GM19240 (cell line): Measurements from ENCODE around the gene SLC49A3.
"Not testable (repeated sequence)": the region's sequence is repeated elsewhere in the genome, so short reads cannot be mapped to it uniquely, and the experiment has no call there.

ENCODE experiments used
- DNase-seq: peaks from one replicate; pipeline ENCODE4 v3.0.0; 2011; ENCODE audit warnings: low spot score; ENCODE audit not compliant: insufficient read length

The SLC49A3 gene

DNA sequence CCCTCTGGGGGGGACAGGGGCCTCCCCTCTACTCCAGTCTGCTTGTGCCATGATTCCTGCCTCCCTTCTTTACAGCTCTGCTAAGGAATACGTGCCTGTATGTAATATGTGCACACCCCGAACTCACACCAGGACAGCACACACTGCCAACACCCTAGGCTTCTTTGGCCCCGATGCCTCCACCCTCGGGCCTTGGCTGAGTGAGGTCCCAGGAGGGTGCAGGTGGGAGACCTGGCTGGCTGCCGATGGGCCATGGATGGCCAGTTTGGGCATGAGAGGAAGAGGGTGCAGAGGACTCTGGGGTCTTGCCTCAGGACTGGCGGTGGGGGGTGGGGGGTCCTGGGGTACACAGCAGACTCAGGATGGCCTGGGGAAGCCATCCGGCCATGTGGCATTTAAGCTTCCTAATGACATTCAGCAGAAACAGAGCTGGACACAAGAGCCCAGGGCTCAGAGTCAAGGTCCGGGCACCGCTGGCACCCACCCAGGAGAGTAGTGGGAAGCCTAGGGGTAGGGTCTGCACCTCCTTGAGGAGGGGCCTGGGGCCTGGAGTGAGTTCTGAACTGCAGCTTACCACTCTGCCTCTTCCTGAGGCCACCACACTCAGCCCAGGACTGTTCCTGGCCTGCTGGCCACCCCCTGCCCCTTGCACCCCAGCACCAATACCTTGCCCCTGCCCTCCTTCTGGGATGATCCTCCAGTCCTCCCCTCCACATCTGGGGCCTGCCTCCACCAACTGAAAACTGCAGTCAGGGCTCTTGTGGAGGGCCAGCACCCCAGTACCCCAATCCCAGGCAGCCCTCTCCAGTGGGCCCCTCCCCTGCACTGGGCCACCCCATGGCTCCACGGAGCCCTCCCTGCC lies 14.6 kb upstream of the SLC49A3 start:
- DNase-seq: no peak

DNA sequence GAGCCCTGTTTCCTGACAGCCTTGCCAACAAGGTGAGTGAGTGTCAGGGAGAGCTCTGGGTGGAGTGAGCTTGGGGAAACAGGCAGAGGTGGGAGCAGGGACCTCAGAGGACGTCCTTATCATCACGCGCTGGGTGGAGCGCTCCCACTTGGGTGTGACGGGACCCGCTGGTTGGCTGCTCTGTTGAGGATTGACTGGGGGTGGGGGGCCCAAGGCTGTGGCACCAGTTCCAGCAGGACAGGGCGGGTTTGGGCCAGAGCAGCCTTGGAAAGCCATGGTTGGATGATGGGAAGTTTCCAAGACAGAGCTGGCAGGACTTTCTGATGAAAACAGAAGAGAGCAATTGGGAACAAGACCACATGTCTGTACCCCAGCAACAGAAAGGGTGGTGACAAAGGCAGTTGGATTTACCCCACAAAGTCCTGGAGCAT lies 13.7 kb upstream of the SLC49A3 start:
- DNase-seq: no peak

DNA sequence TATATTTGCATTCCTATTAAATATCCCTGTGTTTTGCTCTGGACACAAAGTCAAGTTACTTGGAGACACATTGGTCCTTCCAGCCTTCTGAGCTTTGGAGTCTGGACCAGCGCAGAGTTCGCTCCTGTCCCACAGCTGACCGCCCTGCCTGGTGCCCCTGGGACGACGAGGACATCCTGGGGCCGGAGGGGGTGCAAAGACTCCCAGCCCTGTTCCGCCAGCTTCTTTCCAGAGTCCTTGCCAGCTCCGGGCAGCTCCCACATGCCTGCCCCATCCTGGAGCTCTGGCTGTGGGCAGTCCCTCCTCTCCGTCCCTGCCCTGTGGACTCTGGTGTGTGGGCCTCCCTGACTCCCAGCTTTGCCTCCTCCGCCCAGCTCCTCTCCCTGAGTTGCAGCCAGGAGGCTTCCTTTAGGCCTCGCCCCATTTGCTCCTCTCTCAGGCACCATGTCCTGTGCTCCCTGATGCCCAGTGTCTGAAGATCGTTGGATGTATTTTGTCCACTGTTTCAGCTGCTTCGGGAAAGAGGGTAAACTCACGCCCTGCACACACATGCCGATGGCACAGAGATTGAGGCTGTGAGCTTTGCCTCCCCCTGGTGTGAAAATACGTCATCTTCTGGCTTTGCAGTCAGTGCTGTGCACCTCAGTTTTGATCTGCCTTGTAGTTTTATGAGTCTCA lies 11.8 kb upstream of the SLC49A3 start:
- no peak for DNase-seq

DNA sequence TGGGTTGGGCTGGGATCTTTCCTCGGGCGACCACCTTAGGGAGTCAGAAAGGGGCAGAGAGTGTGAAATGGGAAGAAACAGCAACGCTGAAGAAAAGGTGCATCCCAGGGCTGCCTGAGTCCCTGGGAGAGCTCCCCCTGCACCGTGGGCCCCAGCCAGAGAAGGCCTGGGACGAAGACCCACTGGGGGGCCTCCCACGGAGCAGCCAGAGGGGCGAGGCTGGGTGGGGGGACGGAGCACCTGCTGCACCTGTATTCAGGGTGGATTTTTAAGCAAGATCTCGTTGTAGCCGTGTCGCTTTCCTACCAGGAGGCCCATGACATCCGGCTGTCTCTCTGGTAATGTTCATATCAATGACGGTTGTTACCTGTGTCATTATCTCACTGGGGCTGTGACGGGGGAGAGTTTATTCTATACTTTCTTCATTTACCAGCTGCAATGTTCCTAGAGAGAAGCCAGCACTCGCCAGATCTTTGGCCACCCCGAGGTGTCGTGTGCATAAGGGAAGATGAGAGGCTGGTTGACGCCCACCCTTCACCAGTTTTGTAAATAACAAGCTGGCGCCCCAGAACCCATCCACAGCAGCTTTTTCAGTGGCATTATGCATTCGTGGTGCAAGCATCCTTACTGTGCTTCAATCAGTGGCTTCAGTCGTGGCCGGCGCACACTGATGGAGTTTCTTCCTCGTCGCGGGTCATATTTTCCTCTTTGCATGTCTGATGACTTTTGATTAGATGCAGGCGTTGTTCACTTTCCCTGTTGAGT lies 11.0 kb upstream of the SLC49A3 start:
- DNase-seq: no peak

DNA sequence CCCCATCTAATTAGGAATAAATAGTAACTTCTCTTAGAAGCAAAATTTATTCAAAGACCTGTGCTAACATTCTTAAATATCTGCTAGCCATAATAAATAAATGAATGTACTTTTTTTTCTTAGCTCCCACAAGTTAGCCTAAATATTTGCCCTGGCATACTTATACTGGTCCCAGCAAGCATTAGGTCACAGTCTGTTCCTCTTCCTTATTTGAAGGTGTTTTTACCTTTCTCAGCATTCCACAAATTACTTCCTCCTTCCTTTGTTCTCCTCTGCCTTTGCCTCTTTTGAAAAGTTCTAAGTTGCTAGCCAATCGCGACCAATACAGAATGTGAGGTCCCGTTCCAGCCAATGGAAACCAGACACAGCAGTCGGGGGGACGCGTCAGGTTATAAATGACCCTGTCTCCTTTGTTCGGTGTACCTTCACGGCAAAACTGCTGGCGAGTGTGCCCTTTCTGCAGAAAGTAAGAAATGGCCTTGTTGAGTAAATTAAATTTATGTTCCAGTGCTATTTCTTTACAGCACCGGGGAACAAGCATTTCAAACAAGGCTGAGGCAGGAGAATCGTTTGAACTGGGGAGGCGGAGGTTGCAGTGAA lies 5.5 kb upstream of the SLC49A3 start:
- not testable (repeated sequence) for DNase-seq

DNA sequence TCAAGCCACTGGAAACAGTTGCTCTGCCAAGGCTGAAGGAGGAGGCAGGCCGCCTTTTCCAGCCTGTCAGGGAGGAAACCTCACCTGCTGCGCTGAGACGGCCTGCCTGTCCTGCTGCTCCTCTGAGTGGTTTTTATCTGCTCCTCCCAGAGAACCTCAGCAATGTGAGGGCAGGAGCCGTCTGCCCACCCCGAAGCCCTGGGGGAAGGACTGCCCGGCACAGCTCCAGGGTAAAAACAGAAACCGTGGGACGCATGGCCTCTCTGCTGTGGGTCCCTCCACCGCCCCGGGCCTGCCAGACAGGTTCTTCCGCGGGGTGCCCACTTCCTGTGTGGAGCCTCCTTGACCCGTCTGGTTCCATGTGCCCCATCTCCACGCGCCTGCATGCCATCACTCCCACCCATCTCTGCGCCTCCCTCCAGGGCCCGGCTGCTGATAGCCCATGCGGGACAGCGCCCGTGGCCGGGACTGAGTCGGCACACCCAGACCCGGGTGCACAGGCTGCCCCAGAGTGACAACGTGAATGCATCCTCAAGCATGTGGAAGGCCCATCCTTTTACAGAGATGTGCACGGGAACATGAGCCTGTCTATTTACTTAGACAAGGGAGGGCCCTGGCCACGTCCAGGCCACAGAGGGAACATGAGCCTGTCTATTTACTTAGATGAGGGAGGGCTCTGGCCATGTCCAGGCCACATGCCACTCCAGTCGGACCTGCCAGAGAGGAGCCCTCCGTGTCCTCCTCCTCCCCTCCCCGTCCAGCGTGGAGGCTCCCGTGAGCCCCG lies 4.0 kb upstream of the SLC49A3 start:
- no peak for DNase-seq

DNA sequence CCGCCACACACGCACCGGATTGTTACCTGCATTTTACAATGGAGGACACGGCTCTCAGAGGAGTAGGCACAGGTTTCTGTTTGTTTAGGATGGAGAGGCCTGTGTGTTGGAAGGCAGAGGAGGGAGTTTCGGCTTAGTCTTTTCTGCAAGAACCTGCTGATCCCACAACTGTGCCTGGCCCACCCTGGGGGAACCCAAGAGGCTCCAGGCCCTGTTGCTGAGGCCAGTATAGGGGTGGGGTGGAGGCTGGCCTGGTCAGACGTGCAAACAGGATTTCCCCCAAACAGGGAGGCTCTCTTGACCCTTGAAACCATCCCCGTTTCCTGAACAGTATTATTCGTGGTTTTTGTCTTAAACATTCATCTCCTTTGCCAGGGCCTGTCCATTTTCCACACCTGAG lies 772 bp upstream of the SLC49A3 start:
- DNase-seq: no peak

DNA sequence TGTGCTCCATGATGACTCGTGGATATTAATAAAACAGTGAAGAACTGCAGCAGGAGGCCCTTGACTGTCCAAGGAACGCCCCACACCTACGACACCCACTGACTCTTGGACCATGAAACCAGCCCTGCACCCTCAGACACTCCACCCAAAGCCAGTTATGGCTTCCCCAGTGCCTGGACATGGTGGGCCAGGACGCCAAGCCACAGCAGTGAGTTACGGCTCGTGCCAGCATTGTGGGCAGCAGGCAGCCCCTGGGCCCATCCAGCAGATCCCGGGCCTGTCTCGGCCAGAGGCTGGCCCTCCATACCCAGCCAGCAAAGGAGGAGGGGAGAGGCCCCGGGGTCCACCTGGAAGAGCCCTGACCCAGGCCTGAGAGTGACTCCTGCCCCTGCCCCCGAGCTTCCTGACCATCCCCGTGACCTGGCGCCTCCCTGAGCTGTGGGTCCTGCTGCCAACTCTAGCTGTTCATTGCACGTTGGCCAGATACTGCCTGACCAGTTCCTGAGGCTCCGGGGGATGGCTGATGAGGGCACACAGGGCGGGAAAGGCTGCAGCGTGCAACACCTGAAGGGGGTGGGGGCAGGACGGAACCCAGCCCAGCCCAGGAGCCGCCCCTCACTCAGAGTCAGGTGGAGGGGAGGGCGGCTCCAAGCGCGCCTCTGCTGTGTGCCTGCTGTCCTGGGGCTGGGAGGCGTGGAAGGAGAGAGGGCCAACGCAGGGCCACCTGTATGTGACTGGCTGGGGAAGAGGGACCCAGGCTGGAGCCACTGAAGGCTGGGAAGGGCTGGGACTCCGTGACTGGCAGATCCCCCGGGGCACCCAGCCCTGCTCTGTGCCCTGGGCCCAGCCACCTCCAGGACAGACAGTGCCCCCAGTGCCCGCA lies 739 bp downstream of the SLC49A3 start:
- no peak for DNase-seq

DNA sequence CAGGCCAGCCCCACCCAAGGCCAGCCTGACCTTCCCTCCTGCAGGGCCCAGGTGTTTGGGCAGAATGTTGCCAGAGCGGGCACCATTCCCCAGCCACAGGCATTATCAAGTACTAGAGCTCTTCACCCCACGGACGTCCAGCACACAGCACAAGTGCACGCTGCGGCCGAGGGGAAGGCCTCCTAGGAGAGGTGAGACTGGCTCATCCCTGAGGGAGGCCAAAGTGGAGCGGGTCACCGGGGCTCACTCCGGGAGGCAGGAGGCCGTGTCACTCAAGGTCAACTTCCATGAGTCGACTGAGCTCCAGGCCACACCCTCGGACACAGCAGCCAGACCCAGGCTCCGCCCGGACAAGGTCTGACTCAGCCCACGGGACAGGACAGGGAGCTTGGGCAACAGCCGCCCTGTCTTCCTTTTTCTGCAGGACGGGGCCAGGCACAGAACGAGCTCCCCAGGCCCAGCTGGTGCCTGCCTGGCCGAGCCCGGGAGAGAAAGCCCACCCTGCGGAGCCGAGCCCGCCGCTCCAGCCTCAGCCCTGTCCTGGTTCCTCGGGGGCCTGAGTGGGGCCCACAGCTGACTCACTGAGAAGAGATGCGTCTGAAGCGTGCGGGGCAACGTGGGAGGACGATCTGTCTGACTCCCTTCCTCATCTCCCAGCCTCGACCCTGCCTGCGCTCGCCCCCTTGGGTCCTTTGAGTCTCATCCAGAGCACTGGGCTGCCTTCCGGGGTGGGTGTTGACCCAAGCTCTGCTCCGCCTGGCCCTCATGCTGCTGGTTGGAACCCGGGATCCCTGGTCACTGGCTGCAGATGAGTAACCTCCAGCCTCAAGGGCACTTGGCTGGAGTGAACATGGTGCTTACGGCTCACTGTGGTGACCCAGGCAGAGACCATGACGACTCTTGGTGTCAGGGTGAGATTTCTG lies 1.6 kb downstream of the SLC49A3 start:
- no peak for DNase-seq

DNA sequence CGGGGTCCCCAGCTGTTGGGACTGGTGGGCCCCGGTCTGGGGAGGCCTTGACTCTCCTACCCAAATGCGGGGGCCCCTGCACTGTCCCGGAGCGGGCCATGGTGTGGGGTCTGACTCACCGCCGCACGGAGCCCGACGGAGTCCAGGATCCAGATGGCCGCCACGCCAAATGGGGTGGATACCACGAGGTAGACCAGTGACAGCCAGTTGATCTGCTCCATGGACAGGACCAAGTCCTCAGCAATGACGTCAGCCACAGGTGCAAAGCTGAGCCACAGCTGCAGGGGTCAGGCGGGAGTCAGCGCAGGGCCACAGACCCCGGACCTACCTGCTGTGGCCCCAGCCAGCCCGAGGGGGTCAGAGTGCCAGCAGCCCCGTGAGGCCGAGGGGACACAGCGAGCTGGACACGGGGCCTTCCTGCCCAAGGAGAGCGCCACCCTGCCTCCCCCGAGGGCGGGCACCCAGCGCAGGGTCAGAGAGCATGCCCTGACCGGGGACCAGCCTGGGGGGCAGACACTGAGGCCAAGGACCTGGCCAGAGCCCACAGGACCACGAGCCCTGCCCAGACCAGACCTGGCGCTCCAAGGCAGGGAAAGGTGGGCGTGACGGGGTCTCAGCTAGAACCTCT lies 2.4 kb downstream of the SLC49A3 start:
- DNase-seq: no peak

DNA sequence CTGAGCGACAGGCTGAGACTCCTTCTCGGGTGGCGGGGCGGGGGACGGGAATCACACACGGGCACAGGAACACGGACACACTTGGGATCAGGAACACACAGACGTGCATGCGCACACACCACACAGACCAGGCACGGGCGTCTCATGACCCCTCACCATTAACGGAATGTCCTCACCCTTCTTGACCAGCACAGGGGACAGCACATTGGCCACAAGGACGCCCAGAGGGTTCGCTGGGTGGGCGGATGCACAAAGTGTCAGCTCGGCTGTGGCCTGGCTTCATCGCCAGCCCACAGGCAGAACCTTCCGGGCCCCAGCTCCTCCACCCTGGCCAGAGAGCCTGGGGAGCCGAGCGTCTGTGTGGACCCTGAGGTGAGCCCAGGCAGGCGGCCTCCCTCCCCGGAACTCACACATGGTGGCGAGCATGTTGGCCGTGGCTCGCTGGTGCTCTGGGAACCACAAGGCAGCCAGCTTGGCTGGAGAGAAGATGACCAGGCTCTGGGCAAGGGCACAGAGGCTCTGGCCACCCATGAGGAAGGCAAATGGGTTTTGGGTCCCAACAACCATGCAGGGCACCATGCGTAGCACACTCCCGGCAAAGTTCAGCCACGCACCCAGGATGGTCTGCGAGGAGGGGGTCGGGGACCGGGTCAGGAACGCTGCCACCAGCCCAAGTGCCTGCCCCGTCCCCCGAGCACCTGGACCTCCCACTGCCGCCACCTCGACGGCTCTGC lies 3.1 kb downstream of the SLC49A3 start:
- no peak for DNase-seq

DNA sequence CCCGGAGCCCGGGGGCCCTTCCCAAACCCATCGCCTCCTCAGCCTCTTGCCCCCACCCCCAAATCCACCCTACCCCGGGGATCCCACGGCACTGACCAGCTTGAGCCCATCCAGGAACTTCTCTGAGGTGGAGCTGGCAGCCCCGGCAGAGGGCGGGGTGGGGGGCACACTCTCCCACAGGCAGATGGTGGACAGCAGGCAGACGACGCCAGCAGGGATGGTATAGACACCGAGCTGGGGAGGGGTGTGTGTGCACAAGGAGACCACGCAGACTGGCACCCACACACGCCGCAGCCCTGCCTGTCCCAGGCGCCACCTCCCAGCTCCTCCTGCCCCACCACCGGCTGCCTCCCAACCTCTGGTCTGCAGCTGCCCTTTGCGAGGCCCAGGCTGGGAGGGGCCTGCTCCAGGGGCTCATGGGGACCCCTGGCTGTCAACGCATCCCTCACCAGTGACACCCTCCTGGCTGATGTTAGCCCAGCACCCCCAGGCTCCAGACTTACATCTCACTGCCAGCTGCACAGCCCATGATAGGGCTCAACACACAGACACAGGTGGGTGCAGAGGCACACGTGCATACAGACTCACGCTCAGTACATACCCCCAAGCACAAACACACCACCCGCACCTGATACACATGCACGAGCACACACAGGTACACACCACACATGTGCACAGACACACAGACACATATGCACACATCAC lies 4.2 kb downstream of the SLC49A3 start:
- DNase-seq: no peak

DNA sequence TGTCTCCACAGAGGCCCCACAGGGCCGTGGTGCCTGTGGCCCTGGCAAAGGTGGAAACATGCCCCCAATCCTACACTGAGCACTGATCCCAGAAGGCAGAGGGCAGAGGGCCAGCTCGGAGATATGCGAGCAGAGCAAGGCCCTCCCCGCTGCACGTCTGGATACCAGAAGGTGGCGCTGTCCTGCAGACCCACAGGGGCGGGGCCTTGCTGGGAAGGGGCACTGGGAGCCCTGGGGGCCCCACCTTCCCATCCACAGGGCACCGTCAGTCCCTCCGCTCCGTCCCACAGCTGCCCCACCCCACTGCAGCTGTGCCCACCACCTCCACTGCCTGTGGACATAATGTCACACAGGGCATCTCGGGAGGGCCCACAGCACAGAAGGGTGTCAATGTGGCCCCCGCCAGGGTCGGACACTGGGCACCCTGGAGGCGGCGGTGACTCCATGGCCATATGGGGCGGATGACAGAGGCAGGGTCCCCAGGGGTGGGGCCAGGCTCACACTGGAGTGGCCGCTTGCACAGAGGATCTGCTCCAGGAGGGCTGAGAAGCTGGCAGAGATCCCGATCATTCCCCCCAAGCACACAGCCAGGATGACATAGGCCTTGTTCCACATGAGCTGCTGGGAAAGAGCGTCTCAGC lies 4.8 kb downstream of the SLC49A3 start:
- DNase-seq: no peak

DNA sequence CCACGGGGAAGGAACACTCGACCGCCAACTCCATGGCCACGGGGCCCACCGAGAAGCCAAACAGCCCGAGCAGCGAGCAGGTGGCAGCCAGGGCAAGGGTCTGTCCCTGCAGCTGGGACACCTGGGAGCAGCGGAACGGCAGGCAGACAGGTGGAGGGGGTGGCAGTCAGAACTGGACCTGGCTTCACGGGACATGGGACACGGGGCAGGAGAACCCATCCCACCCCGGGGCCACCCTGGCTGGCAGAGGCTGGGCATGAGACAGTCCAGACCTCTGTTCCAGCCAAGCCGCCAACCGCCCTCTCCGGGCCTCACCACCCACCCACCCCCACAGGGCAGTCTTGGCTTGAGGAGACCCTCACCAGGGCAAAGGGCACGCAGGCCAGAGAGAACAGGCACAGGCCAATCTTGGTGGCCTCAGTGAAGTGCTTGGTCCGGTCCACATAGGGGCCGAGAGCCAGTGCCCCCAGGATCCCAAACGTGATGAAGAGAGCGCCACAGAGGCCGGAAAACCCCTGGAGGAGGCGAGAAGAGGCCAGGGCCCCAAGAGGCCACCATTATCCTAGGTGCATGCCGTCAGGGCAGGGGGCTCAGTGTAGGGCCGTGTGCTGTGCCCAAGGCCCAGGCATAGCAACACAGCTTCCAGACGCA lies 5.6 kb downstream of the SLC49A3 start:
- DNase-seq: no peak

DNA sequence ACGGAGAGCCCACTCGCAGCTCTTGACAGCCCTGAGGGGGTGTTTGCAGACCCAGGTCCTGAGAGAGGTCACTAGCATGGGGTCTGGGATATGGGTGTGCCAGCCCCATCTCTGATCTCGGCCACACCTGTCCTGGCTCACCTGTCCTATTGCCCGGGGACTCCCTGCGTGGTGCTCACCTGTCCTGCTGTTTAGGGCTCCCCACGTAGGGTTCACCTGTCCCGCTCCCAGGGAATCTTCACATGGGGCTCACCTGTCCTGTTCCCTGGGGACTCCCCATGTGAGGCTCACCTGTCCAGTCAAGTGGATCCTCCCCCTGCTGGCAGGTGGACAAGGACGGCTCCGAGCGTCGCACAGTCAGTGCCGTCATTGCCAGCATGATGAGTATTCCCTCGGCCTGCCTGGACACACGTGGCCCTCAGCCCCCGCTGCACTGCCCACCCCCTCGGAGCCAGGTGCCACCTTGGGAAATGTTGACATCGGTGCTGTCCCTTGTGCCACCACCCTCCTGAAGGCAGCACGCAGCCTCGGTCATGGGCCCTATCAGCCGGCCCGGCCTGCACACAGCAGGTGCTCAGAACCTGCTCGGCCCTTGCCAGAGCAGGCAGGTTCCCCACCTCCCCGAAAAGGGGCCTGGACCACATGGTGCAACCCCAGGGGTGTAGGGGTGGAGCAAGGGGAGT lies 6.3 kb downstream of the SLC49A3 start:
- DNase-seq: no peak
